Measurements from ENCODE around the gene ZFP36. TPM values are rescaled to one million over a fixed set of nuclear protein-coding genes. Genes with fewer than 3 reads are reported as not detected.

ZFP36 gene
- total and polyA plus RNA-seq, 2 of the 8 experiments (the other 6 are each of a cell fraction or from before 2014, with no cell fraction given) = 4.0 to 10.9 TPM

DNA sequence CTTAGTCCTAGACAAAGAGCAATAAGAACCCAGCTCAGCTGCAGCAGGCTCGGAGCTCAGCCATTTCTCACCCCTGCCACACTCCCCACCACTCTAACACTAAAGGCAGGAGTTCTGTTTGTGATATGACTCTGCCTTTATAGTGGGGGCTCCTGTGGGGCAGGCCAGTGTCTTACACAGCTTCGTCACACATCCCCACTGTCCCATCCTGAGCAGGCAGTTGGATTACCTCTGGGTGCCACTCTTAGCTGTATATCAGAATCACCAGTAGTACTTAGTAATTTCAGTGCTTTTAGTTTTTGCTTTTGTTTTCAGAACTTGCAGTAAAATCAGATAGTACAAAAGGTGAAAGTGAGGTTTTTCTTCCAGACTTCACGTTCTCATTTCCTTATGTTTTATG lies 47.6 kb upstream of the ZFP36 start:
- Histone ChIP-seq H3K36me3 (ENCODE audit: control insufficient read depth in 2 of 4, insufficient read depth in 4 of 4, low read length in 3 of 4) (peaks cover 26 to 65% (median 51%) of the 10 kb centered on the region in 4 experiments), H4K5ac (ENCODE audit: insufficient read length, low read depth, low read length) (no peak overlapping the region), H3K27ac (ENCODE audit: low read depth, low read length) (no peak overlapping the region), H3K4me2 (ENCODE audit: insufficient read depth in 1 of 2, low read depth in 2 of 2, low read length in 2 of 2) (no peak overlapping the region), H3K27me3 (replicated peaks in 1 of 4; ENCODE audit: control insufficient read depth in 3 of 4, extremely low read depth in 1 of 4, insufficient read depth in 3 of 4, low read length in 3 of 4) (no peaks in the 10 kb centered on the region), H3K56ac (replicated peaks; ENCODE audit: insufficient read length, low read depth, low read length) (no peak overlapping the region), H4K20me1 (replicated peaks in 1 of 2; ENCODE audit: control insufficient read depth in 1 of 2, insufficient read depth in 2 of 2, low read length in 2 of 2) (peaks cover 6 to 9% of the 10 kb centered on the region in 2 experiments), H4K8ac (ENCODE audit: extremely low read depth, insufficient read depth, low read length) (no peak overlapping the region), H3K9ac (replicated peaks in 1 of 4; ENCODE audit: extremely low read depth in 1 of 4, low read depth in 3 of 4, low read length in 3 of 4) (no peak overlapping the region), H3K4ac (replicated peaks; ENCODE audit: insufficient read length, low read depth, low read length) (no peak overlapping the region), H3K18ac (ENCODE audit: extremely low read depth, low read length) (no peak overlapping the region), H3K23ac (ENCODE audit: insufficient read length) (no peak overlapping the region), H3K4me1 (replicated peaks in 1 of 4; ENCODE audit: control insufficient read depth in 3 of 4, insufficient read depth in 4 of 4, low read length in 3 of 4) (no peaks in the 10 kb centered on the region), H3K79me1 (ENCODE audit: low read depth, low read length) (no peaks in the 10 kb centered on the region; the same call in 1 of the 2 replicates), H2AFZ (ENCODE audit: low read length) (no peak overlapping the region), H2BK5ac (ENCODE audit: low read depth, low read length) (no peak overlapping the region), H3K4me3 (ENCODE audit: extremely low read depth in 1 of 4, insufficient read depth in 2 of 4, low read depth in 3 of 4, low read length in 4 of 4) (no peak overlapping the region), H3K23me2 (ENCODE audit: low read depth, low read length) (no peaks in the 10 kb centered on the region), H2BK120ac (replicated peaks; ENCODE audit: low read depth, low read length) (no peak overlapping the region), H2BK12ac (ENCODE audit: low read depth, low read length) (no peak overlapping the region), H2BK15ac (ENCODE audit: low read length) (no peak overlapping the region), H2AK5ac (ENCODE audit: low read depth, low read length) (no peak overlapping the region), H3K9me3 (ENCODE audit: insufficient read depth in 2 of 2, low read depth in 1 of 2, low read length in 1 of 2) (no peaks in the 10 kb centered on the region), H3K14ac (ENCODE audit: insufficient read length) (no peak overlapping the region), H3K79me2 (ENCODE audit: control insufficient read depth in 1 of 2, insufficient read depth in 2 of 2, low read length in 2 of 2) (no peaks in the 10 kb centered on the region), H4K91ac (replicated peaks; ENCODE audit: insufficient read length, low read length) (no peak overlapping the region), H2BK20ac (ENCODE audit: low read length) (no peak overlapping the region)
- FAIRE-seq = no peak
- WGBS, 2 experiments (ENCODE audit: extremely low coverage in 1 of 2, insufficient coverage in 1 of 2, insufficient read length in 1 of 2, insufficient replicate concordance in 2 of 2, low coverage in 1 of 2, low lambda C conversion rate in 2 of 2, missing lambda C conversion rate in 1 of 2) = 86% methylated on average over 3 of the region's 3 CpGs; no CpG with 5 or more reads in 1 of the 2 experiments
- ChIA-PET CTCF (ENCODE audit: partially characterized antibody) (interaction anchor here (0.6 to 1.2 kb wide), 3 partner anchors 9 to 39 kb away, joined by 3 to 4 read pairs (median 4); no protein-coding TSS in a partner anchor), POLR2A (ENCODE audit: partially characterized antibody) (interaction anchor here (0.9 to 1.1 kb wide), 3 partner anchors 11 to 32 kb away, joined by 3 to 6 read pairs (median 3); partner anchors contain the start of genes MED29 and PAF1)
- no peak for DNase-seq (ENCODE audit: low read depth in 1 of 2, low spot score in 2 of 2)
- no peak for TF ChIP-seq RBBP5 (IDR thresholded peaks at IDR 0.05; ENCODE audit: borderline replicate concordance, low read depth, low read length)
- no peak for TF ChIP-seq POLR2AphosphoS5 (IDR thresholded peaks at IDR 0.05; ENCODE audit: low read depth, low read length)
- no peak for TF ChIP-seq JUND (IDR thresholded peaks at IDR 0.05; ENCODE audit: low read length)
- TF ChIP-seq KDM5A (IDR thresholded peaks at IDR 0.05; ENCODE audit: low read length) = no peak
- no peak for TF ChIP-seq CHD2 (IDR thresholded peaks at IDR 0.05; ENCODE audit: low read length)
- no peak for TF ChIP-seq SIX5 (IDR thresholded peaks at IDR 0.05; ENCODE audit: low read depth, low read length)
- no peak for TF ChIP-seq EP300 (IDR thresholded peaks at IDR 0.05; ENCODE audit: borderline replicate concordance in 1 of 2, low read depth in 2 of 2, low read length in 2 of 2)
- no peak for TF ChIP-seq SP4 (IDR thresholded peaks at IDR 0.05; ENCODE audit: low read length)
- no peak for TF ChIP-seq CBX5 (IDR thresholded peaks at IDR 0.05; ENCODE audit: low read depth, low read length)
- TF ChIP-seq HDAC6 (IDR thresholded peaks at IDR 0.05; ENCODE audit: low read depth, low read length) = no peak
- TF ChIP-seq, protein P1, sequence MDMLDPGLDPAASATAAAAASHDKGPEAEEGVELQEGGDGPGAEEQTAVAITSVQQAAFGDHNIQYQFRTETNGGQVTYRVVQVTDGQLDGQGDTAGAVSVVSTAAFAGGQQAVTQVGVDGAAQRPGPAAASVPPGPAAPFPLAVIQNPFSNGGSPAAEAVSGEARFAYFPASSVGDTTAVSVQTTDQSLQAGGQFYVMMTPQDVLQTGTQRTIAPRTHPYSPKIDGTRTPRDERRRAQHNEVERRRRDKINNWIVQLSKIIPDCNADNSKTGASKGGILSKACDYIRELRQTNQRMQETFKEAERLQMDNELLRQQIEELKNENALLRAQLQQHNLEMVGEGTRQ (IDR thresholded peaks at IDR 0.05; ENCODE audit: low read length) = no peak
- no peak for TF ChIP-seq RAD21 (IDR thresholded peaks at IDR 0.05 in 1 of 2, conservative IDR thresholded peaks at IDR 0.05 in 1 of 2; ENCODE audit: low read depth in 2 of 2, low read length in 2 of 2)
- no peak for TF ChIP-seq TCF12 (IDR thresholded peaks at IDR 0.05; ENCODE audit: low read depth, low read length)

Data from H1 (cell line).